H1 (cell line): Measurements from ENCODE around the gene ZNF213. TPM values are rescaled to one million over a fixed set of nuclear protein-coding genes. Genes with fewer than 3 reads are reported as not detected.

Source experiments
- ASH2L ChIP-seq: fragments of 200-600, 300-600 bp; sonication (generic); IDR thresholded peaks from one replicate; pipeline ENCODE4 v1.7.1; 2017; ENCODE audit warnings: low read length
- CEBPB ChIP-seq: IDR thresholded peaks from 2 replicates; pipeline ENCODE4 v1.6.1; 2012; ENCODE audit warnings: low read depth, low read length
- EP300 ChIP-seq, 2 experiments: IDR thresholded peaks; 1 replicate in 1 of 2; 2 replicates in 1 of 2; pipeline ENCODE4 v1.6.1; 2011 to 2012; ENCODE audit warnings: low read depth in 2 of 2, low read length in 2 of 2, mild to moderate bottlenecking in 2 of 2, borderline replicate concordance in 1 of 2, inconsistent platforms in 1 of 2, moderate library complexity in 1 of 2
- EZH2 ChIP-seq: fragments of 200-600 bp; sonication (generic); IDR thresholded peaks from 2 replicates; pipeline ENCODE4 v1.7.1; 2012; ENCODE audit warnings: low read depth, mild to moderate bottlenecking, moderate library complexity, low read length, inconsistent platforms; ENCODE audit not compliant: severe bottlenecking
- FOSL1 ChIP-seq: IDR thresholded peaks from 2 replicates; pipeline ENCODE4 v1.6.1; 2011; ENCODE audit warnings: mild to moderate bottlenecking, low read depth, low read length, moderate library complexity; ENCODE audit not compliant: insufficient read depth
- HDAC2 ChIP-seq, 2 experiments: fragments of 300-600 bp in 1 of 2; sonication (generic) in 1 of 2; IDR thresholded peaks; 2 replicates each; pipeline ENCODE4 v1.6.1; 2011 to 2012; ENCODE audit warnings: low read depth in 2 of 2, low read length in 2 of 2, mild to moderate bottlenecking in 2 of 2, moderate library complexity in 2 of 2, borderline replicate concordance in 1 of 2, inconsistent platforms in 1 of 2
- JUN ChIP-seq: IDR thresholded peaks from 2 replicates; pipeline ENCODE4 v1.6.1; 2011; ENCODE audit warnings: low read depth, mild to moderate bottlenecking, improper control_type of control experiment, low read length
- JUND ChIP-seq: IDR thresholded peaks from 2 replicates; pipeline ENCODE4 v1.6.1; 2011; ENCODE audit warnings: mild to moderate bottlenecking, improper control_type of control experiment, low read length
- KDM4A ChIP-seq: IDR thresholded peaks from one replicate; pipeline ENCODE4 v1.7.1; 2012; ENCODE audit warnings: low read depth, mild to moderate bottlenecking, moderate library complexity, low read length, inconsistent platforms; ENCODE audit not compliant: severe bottlenecking
- NRF1 ChIP-seq: IDR thresholded peaks from 2 replicates; pipeline ENCODE4 v1.6.1; 2011; ENCODE audit warnings: mild to moderate bottlenecking, low read depth, low read length, improper control_type of control experiment
- RBBP5 ChIP-seq: IDR thresholded peaks from 2 replicates; pipeline ENCODE4 v1.7.1; 2012; ENCODE audit warnings: low read depth, mild to moderate bottlenecking, inconsistent platforms, low read length, moderate library complexity, borderline replicate concordance
- SAP30 ChIP-seq: fragments of 300-600 bp; sonication (generic); IDR thresholded peaks from 2 replicates; pipeline ENCODE4 v1.7.1; 2012; ENCODE audit warnings: low read length, moderate library complexity, mild to moderate bottlenecking, inconsistent platforms; ENCODE audit not compliant: insufficient read depth, insufficient replicate concordance
- SIRT6 ChIP-seq: IDR thresholded peaks from one replicate; pipeline ENCODE4 v1.7.1; 2012; ENCODE audit warnings: low read length, inconsistent platforms
- SIX5 ChIP-seq: IDR thresholded peaks from 2 replicates; pipeline ENCODE4 v1.6.1; 2011; ENCODE audit warnings: mild to moderate bottlenecking, low read depth, low read length
- SP4 ChIP-seq: IDR thresholded peaks from 2 replicates; pipeline ENCODE4 v1.6.1; 2012; ENCODE audit warnings: low read length, inconsistent platforms
- YY1 ChIP-seq: IDR thresholded peaks from 2 replicates; pipeline ENCODE4 v1.6.1; 2011; ENCODE audit warnings: low read depth, mild to moderate bottlenecking, low read length
- polyA plus RNA-seq, 7 experiments: library from polyadenylated mRNA; depleted of rRNA in 3 of 7; stranded (reverse) in 5 of 7; unstranded in 2 of 7; fragments of >200 nt in 5 of 7; fragments of 200-250 nt in 2 of 7; gene quantifications; 1 replicate in 5 of 7; 2 replicates in 1 of 7; 4 replicates in 1 of 7; pipeline versions ENCODE4 v1.2.1 to v1.2.3, GENCODE V29; 2011 to 2013; ENCODE audit warnings: missing spikeins in 2 of 7, mixed read lengths in 2 of 7
- total RNA-seq: library from RNA; stranded (reverse); fragmentation: NEBNext Ultra II Directional; extraction: Animal tissue kit (Norgen Biotek cat#: 25700); gene quantifications from 2 replicates; pipeline ENCODE4 v1.2.1, GENCODE V29; 2021
- TF ChIP-seq, protein P1 (sequence below): IDR thresholded peaks from 2 replicates; pipeline ENCODE4 v1.6.1; 2012; ENCODE audit warnings: inconsistent platforms
- TF ChIP-seq, protein P2 (sequence below): IDR thresholded peaks from 2 replicates; pipeline ENCODE4 v1.6.1; 2011; ENCODE audit warnings: low read length, improper control_type of control experiment
- TF ChIP-seq, protein P3 (sequence below): IDR thresholded peaks from 2 replicates; pipeline ENCODE4 v1.6.1; 2012; ENCODE audit warnings: inconsistent platforms
- TF ChIP-seq, protein P4 (sequence below): IDR thresholded peaks from 2 replicates; pipeline ENCODE4 v1.6.1; 2012; ENCODE audit warnings: low read length, inconsistent platforms

Gene ZNF213
- total and polyA plus RNA-seq, 2 of the 8 experiments (the other 6 are each of a cell fraction or from before 2014, with no cell fraction given): 1.6 to 6.9 TPM

DNA sequence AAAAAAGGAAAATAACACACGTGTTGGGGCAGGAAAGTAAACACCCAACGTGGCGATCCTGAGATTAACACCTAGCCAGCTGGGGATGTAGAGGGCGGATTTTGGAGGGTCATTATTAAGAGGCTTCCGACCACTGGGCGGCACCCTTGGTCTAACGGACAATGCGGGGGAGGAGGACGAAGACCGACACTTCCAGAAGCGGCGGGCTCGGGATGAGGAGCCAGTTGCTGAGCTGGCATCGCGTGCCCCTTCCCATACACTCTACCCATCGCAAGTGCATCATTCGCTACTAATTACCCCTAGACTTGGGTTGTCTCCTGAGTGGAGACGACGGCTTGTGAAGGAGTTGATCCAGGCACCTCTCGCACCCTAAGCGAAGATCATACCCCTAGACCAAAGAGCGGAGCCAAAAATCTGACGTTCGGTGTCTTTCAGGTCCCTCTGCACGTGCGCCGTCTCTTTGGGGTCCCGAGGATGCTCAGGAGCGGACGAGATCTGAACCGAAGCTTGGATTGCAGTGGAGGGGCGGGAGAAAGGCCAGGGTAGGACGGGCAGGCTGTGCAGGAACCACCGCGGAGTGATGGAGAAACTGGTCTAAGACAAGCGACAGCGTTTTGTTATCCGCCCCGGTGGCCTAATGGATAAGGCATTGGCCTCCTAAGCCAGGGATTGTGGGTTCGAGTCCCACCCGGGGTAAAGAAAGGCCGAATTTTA, 17.6 kb downstream of the ZNF213 start (continued):
- TF ChIP-seq HDAC2 (IDR thresholded peaks at IDR 0.05; ENCODE audit: borderline replicate concordance in 1 of 2, low read depth in 2 of 2, low read length in 2 of 2) (no peak; a peak in 1 of 4 replicates), SP4 (no peak), CEBPB (peak; percentile 74), SIX5 (no peak), KDM4A (peak; percentile 65), RBBP5 (peak; percentile 96), JUN (no peak), FOSL1 (no peak), EP300 (IDR thresholded peaks at IDR 0.05; ENCODE audit: borderline replicate concordance in 1 of 2, low read depth in 2 of 2, low read length in 2 of 2) (no peak), NRF1 (no peak; the same call in 1 of the 2 replicates), YY1 (0 out of 2 replicates have a peak, but pooled peaks have one; percentile 26), JUND (no peak), SAP30 (peak; percentile 78), EZH2 (no peak), SIRT6 (no peak), ASH2L (peak; percentile 100)
- TF ChIP-seq, protein P1, sequence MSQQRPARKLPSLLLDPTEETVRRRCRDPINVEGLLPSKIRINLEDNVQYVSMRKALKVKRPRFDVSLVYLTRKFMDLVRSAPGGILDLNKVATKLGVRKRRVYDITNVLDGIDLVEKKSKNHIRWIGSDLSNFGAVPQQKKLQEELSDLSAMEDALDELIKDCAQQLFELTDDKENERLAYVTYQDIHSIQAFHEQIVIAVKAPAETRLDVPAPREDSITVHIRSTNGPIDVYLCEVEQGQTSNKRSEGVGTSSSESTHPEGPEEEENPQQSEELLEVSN: peak; percentile 78
- TF ChIP-seq, protein P2, sequence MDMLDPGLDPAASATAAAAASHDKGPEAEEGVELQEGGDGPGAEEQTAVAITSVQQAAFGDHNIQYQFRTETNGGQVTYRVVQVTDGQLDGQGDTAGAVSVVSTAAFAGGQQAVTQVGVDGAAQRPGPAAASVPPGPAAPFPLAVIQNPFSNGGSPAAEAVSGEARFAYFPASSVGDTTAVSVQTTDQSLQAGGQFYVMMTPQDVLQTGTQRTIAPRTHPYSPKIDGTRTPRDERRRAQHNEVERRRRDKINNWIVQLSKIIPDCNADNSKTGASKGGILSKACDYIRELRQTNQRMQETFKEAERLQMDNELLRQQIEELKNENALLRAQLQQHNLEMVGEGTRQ: no peak
- TF ChIP-seq, protein P3, sequence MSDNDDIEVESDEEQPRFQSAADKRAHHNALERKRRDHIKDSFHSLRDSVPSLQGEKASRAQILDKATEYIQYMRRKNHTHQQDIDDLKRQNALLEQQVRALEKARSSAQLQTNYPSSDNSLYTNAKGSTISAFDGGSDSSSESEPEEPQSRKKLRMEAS: peak; percentile 63; the same call in 1 of the 2 replicates
- TF ChIP-seq, protein P4, sequence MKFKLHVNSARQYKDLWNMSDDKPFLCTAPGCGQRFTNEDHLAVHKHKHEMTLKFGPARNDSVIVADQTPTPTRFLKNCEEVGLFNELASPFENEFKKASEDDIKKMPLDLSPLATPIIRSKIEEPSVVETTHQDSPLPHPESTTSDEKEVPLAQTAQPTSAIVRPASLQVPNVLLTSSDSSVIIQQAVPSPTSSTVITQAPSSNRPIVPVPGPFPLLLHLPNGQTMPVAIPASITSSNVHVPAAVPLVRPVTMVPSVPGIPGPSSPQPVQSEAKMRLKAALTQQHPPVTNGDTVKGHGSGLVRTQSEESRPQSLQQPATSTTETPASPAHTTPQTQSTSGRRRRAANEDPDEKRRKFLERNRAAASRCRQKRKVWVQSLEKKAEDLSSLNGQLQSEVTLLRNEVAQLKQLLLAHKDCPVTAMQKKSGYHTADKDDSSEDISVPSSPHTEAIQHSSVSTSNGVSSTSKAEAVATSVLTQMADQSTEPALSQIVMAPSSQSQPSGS: peak; percentile 60; the same call in 1 of the 2 replicates
